BJ (cell line): ENCODE measurements around the gene SH3GLB2. TPM values are rescaled to one million over a fixed set of nuclear protein-coding genes. Genes with fewer than 3 reads are reported as not detected.

Source experiments
- CTCF ChIA-PET: fragments of 350-600 bp; formaldehyde crosslinking; extraction: SDS; loops from one replicate; lab custom pipeline; 2021; ENCODE audit warnings: antibody characterized with exemption, inconsistent platforms; lab: Yijun Ruan, JAX
- POLR2A ChIA-PET: fragments of 300-600 bp; sonication (Branson Sonifier 250); formaldehyde crosslinking; extraction: SDS; loops from one replicate; lab custom pipeline; 2021; ENCODE audit warnings: antibody characterized with exemption; lab: Charles Lee
- DNase-seq: peaks from one replicate; pipeline ENCODE4 v3.0.0-alpha.2; 2011; ENCODE audit warnings: low read depth
- H3K27me3 ChIP-seq: 2 replicates; pipeline ENCODE4 v1.6.0; 2011; ENCODE audit warnings: low read length; ENCODE audit not compliant: control insufficient read depth, insufficient read depth
- H3K36me3 ChIP-seq: 2 replicates; pipeline ENCODE4 v1.5.1; 2011; ENCODE audit warnings: low read length; ENCODE audit not compliant: control insufficient read depth, insufficient read depth
- H3K4me3 ChIP-seq: 2 replicates; pipeline ENCODE4 v1.5.1; 2011; ENCODE audit warnings: low read depth, mild to moderate bottlenecking, control low read depth, low read length
- polyA plus RNA-seq: library from polyadenylated mRNA; depleted of rRNA; stranded (reverse); fragments of >200 nt; gene quantifications from 2 replicates; pipeline ENCODE4 v1.2.3, GENCODE V29; 2011
- TF ChIP-seq, protein P1 (sequence below): IDR thresholded peaks from 2 replicates; pipeline ENCODE4 v1.5.1; 2011; ENCODE audit warnings: low read depth, mild to moderate bottlenecking, control low read depth, inconsistent platforms, low read length, moderate library complexity; ENCODE audit not compliant: insufficient read depth

SH3GLB2 gene
- polyA plus RNA-seq, 1 experiment = 52.7 TPM

DNA sequence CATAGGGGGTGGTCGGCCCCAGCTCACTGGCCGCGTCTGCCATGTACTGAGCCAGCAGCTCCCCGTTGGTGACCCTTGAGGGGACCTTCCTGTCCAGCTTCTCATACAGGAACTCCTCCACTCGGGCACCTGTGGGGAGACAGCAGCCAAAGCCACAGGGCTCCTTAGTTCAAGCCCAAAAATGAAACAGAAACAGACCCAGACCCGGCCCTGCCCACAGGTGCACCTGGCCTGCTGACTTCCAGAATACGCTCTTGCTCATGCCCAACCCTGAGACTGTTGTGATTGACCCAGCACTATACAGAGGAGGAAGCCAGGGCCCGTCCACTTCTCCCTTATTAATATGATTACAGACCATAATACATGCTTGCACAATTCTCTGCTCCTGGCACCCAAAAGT is 7.0 kb downstream of the SH3GLB2 start:
- ChIA-PET POLR2A (no interaction called here), CTCF (interaction anchor here (0.8 to 1.3 kb wide), 2 partner anchors 14 to 15 kb away, joined by 3 to 4 read pairs; no protein-coding TSS in a partner anchor)
- TF ChIP-seq, protein P1, sequence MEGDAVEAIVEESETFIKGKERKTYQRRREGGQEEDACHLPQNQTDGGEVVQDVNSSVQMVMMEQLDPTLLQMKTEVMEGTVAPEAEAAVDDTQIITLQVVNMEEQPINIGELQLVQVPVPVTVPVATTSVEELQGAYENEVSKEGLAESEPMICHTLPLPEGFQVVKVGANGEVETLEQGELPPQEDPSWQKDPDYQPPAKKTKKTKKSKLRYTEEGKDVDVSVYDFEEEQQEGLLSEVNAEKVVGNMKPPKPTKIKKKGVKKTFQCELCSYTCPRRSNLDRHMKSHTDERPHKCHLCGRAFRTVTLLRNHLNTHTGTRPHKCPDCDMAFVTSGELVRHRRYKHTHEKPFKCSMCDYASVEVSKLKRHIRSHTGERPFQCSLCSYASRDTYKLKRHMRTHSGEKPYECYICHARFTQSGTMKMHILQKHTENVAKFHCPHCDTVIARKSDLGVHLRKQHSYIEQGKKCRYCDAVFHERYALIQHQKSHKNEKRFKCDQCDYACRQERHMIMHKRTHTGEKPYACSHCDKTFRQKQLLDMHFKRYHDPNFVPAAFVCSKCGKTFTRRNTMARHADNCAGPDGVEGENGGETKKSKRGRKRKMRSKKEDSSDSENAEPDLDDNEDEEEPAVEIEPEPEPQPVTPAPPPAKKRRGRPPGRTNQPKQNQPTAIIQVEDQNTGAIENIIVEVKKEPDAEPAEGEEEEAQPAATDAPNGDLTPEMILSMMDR = no peak
- Histone ChIP-seq H3K36me3 (no peaks in the 10 kb centered on the region; the same call in 1 of the 2 replicates), H3K4me3 (no peak overlapping the region), H3K27me3 (no peaks in the 10 kb centered on the region)
- no peak for DNase-seq

DNA sequence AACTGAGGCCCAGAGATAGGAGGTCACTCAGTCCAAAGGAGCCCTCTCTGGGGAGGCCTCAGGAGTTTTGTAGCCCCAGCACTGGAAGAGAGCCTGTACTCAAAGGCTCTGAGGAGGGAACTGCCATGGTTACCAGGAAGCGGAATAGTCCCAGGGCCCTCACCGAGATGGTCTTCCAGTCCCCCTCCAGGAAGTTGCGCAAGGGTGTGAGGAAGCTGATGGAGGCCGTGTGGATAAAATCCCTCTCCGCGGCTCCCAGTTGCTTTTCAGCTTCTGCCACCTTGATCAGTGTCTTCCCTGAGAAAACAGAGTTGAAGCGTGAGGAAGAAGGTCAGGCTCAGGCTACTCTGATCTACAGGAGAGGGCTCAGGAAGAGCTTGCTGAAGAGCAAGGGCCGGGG is 13.5 kb downstream of the SH3GLB2 start:
- CTCF ChIA-PET = interaction anchor here (1.9 kb wide), 1 partner anchor 8 kb away, joined by 12 read pairs; no protein-coding TSS in a partner anchor
- DNase-seq = no peak

DNA sequence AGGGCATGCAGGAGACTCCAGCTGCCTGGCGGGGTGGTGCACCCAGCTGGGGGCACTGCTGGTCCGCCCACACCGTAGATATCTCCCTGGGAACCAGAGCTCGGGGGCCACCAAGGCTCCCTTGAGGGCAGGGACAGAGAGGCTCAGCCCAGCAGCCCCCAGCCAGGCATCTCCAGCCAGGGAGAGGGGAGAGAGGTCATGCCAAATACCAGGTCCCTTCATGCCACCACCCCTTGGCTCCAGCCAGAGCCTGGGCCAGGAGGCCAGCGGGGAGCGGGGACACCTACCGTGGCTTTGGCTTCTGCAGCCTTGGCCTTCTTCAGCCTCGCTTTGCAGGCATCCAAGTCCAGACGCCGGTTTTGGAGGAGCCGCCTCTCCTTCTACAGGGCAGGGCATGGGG is 14.0 kb downstream of the SH3GLB2 start:
- POLR2A ChIA-PET = no interaction called here

More for the DNA sequence above, 13.5 kb downstream of the SH3GLB2 start:
- TF ChIP-seq, protein P1 = no peak
- Histone ChIP-seq H3K27me3 (no peaks in the 10 kb centered on the region), H3K36me3 (peaks cover 25% of the 10 kb centered on the region), H3K4me3 (no peak overlapping the region)
- POLR2A ChIA-PET = no interaction called here

DNA sequence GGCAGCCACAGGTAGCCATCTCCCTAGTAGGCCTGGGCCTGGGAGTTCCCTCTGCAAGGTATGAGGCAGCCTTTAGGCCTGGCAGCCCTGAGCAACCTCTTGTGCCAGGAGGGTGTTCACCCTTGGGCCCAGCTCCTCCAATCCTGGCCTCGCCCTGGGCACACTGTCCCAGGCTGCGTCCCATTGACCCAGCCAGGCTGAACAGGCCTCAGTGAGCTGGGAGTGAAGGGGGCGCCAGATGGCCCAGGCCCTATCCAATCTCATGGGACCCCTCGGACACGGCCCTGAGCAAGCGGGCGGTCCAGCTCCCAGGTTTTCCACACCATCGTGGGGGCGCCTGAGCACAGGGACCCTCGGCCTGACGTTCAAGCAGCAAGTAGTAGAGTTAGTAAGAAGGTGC is 14.5 kb downstream of the SH3GLB2 start:
- Histone ChIP-seq H3K4me3 (no peak overlapping the region), H3K36me3 (peaks cover 26% of the 10 kb centered on the region), H3K27me3 (no peaks in the 10 kb centered on the region)
- POLR2A ChIA-PET = interaction anchor here (0.5 kb wide), 1 partner anchor 559 kb away, joined by 3 read pairs; no protein-coding TSS in a partner anchor
- CTCF ChIA-PET = interaction anchor here (1.1 to 1.5 kb wide), 2 partner anchors 15 to 150 kb away, joined by 3 to 5 read pairs; partner anchors contain the start of gene SH3GLB2
- no peak for DNase-seq
- TF ChIP-seq, protein P1 = no peak

More for the DNA sequence above, 14.0 kb downstream of the SH3GLB2 start:
- H3K4me3 ChIP-seq = no peak overlapping the region
- H3K27me3 ChIP-seq = no peaks in the 10 kb centered on the region
- CTCF ChIA-PET = interaction anchor here (1.1 to 1.9 kb wide), 3 partner anchors 8 to 150 kb away, joined by 3 to 12 read pairs (median 5); partner anchors contain the start of gene SH3GLB2
- TF ChIP-seq, protein P1 = no peak
- DNase-seq = no peak
- H3K36me3 ChIP-seq = peaks cover 25% of the 10 kb centered on the region

DNA sequence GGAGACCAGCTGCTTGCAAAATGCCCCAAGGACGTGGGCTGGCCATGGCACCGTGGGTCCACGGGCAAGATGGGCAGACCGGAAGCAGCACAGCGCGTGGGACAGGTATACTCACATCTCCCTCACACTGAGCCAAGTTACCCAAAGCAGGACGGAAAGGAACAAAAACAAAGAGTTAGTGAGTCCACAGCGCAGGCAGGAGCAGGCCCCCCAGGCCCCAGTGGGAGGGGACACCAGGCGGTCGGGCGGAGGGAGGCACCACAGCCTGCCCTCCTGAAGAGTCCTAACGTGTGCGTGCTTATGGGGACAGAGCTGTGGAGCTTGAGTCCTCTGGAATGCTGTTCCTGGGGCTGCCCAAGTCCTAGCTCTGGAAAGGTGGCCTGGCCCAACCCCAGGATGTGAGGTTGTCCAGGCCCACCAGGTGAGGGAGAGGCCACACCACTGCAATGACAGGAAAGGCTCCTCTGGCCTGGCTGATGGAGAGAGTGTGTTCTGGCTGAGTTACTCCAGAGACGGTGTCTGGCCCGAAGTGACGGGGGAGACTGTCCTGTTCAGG is 15.2 kb downstream of the SH3GLB2 start:
- H3K27me3 ChIP-seq = no peaks in the 10 kb centered on the region
- CTCF ChIA-PET = interaction anchor here (1.0 to 1.5 kb wide), 3 partner anchors 14 to 149 kb away, joined by 3 to 5 read pairs (median 3); partner anchors contain the start of gene SH3GLB2
- H3K36me3 ChIP-seq = peaks cover 28% of the 10 kb centered on the region
- DNase-seq = no peak
- no peak overlapping the region for H3K4me3 ChIP-seq
- POLR2A ChIA-PET = interaction anchor here (0.5 kb wide), 1 partner anchor 560 kb away, joined by 3 read pairs; no protein-coding TSS in a partner anchor
- TF ChIP-seq, protein P1 = no peak
